Measurements from ENCODE around the gene BLOC1S5. TPM values are rescaled to one million over a fixed set of nuclear protein-coding genes. Genes with fewer than 3 reads are reported as not detected.

BLOC1S5 gene
- total and polyA plus RNA-seq, 2 of the 13 experiments (the other 11 are each of a cell fraction or from before 2014, with no cell fraction given), result 10.5 to 41.5 TPM

DNA sequence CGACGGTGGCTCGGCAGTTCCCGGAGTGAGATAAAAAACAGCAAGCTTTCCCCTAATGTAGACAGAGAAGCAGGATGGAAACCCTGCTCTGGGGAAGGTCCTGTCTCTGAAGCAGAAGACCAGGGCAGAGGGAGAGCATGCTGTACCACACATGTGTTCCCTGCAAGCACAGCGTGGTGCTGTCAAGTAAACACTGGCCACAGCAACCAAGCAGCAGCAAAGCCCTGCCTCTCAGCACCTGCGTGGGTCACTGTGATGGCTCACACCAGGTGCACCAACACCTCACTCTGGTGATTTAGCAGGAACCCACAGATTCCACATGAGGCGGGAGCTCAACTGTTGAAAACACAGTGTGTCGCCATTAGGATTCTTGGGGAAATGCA lies 88.4 kb downstream of the BLOC1S5 start (continued):
- TF ChIP-seq, protein P1, sequence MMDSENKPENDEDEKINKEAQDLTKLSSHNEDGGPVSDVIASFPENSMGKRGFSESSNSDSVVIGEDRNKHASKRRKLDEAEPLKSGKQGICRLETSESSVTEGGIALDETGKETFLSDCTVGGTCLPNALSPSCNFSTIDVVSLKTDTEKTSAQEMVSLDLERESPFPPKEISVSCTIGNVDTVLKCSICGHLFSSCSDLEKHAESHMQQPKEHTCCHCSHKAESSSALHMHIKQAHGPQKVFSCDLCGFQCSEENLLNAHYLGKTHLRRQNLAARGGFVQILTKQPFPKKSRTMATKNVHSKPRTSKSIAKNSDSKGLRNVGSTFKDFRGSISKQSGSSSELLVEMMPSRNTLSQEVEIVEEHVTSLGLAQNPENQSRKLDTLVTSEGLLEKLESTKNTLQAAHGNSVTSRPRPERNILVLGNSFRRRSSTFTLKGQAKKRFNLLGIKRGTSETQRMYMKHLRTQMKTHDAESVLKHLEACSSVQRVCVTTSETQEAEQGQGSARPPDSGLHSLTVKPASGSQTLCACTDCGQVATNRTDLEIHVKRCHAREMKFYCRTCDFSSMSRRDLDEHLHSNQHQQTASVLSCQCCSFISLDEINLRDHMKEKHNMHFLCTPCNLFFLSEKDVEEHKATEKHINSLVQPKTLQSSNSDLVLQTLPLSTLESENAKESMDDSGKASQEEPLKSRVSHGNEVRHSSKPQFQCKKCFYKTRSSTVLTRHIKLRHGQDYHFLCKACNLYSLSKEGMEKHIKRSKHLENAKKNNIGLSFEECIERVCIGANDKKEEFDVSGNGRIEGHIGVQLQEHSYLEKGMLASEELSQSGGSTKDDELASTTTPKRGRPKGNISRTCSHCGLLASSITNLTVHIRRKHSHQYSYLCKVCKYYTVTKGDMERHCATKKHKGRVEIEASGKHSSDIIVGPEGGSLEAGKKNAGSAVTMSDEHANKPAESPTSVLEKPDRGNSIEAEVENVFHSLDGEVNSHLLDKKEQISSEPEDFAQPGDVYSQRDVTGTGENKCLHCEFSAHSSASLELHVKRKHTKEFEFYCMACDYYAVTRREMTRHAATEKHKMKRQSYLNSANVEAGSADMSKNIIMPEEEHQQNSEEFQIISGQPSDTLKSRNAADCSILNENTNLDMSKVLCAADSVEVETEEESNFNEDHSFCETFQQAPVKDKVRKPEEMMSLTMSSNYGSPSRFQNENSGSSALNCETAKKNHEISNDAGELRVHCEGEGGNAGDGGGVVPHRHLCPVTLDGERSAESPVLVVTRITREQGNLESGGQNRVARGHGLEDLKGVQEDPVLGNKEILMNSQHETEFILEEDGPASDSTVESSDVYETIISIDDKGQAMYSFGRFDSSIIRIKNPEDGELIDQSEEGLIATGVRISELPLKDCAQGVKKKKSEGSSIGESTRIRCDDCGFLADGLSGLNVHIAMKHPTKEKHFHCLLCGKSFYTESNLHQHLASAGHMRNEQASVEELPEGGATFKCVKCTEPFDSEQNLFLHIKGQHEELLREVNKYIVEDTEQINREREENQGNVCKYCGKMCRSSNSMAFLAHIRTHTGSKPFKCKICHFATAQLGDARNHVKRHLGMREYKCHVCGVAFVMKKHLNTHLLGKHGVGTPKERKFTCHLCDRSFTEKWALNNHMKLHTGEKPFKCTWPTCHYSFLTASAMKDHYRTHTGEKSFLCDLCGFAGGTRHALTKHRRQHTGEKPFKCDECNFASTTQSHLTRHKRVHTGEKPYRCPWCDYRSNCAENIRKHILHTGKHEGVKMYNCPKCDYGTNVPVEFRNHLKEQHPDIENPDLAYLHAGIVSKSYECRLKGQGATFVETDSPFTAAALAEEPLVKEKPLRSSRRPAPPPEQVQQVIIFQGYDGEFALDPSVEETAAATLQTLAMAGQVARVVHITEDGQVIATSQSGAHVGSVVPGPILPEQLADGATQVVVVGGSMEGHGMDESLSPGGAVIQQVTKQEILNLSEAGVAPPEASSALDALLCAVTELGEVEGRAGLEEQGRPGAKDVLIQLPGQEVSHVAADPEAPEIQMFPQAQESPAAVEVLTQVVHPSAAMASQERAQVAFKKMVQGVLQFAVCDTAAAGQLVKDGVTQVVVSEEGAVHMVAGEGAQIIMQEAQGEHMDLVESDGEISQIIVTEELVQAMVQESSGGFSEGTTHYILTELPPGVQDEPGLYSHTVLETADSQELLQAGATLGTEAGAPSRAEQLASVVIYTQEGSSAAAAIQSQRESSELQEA (CRISPR knock-in tag; IDR thresholded peaks at IDR 0.05; ENCODE audit: not compliant biosample characterization), result no peak
- TF ChIP-seq, protein P2, sequence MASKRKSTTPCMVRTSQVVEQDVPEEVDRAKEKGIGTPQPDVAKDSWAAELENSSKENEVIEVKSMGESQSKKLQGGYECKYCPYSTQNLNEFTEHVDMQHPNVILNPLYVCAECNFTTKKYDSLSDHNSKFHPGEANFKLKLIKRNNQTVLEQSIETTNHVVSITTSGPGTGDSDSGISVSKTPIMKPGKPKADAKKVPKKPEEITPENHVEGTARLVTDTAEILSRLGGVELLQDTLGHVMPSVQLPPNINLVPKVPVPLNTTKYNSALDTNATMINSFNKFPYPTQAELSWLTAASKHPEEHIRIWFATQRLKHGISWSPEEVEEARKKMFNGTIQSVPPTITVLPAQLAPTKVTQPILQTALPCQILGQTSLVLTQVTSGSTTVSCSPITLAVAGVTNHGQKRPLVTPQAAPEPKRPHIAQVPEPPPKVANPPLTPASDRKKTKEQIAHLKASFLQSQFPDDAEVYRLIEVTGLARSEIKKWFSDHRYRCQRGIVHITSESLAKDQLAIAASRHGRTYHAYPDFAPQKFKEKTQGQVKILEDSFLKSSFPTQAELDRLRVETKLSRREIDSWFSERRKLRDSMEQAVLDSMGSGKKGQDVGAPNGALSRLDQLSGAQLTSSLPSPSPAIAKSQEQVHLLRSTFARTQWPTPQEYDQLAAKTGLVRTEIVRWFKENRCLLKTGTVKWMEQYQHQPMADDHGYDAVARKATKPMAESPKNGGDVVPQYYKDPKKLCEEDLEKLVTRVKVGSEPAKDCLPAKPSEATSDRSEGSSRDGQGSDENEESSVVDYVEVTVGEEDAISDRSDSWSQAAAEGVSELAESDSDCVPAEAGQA (IDR thresholded peaks at IDR 0.05; ENCODE audit: low read depth), result 0 out of 2 replicates have a peak, but pooled peaks have one; percentile 9
- TF ChIP-seq, protein P2 (CRISPR knock-in tag; IDR thresholded peaks at IDR 0.05; ENCODE audit: borderline replicate concordance), result no peak
- TF ChIP-seq ZNF33B (CRISPR knock-in tag; IDR thresholded peaks at IDR 0.05), result no peak
- TF ChIP-seq ZNF83 (CRISPR knock-in tag; IDR thresholded peaks at IDR 0.05; ENCODE audit: borderline replicate concordance), result peak; percentile 82; the same call in 1 of the 2 replicates
- no peak for TF ChIP-seq DMAP1 (CRISPR knock-in tag; IDR thresholded peaks at IDR 0.05)
- no peak for TF ChIP-seq MAFK (conservative IDR thresholded peaks at IDR 0.05 in 1 of 2, IDR thresholded peaks at IDR 0.05 in 1 of 2; ENCODE audit: low read length in 2 of 2)
- 0 out of 2 replicates have a peak, but pooled peaks have one; percentile 22 for TF ChIP-seq ZFP1 (CRISPR knock-in tag; IDR thresholded peaks at IDR 0.05)
- no peak for TF ChIP-seq RXRA (CRISPR knock-in tag; IDR thresholded peaks at IDR 0.05)
- TF ChIP-seq ZUFSP (CRISPR knock-in tag; IDR thresholded peaks at IDR 0.05; ENCODE audit: borderline replicate concordance), result no peak
- TF ChIP-seq ZNF558 (CRISPR knock-in tag; IDR thresholded peaks at IDR 0.05; ENCODE audit: borderline replicate concordance), result no peak
- TF ChIP-seq RCOR2 (CRISPR knock-in tag; IDR thresholded peaks at IDR 0.05), result no peak
- TF ChIP-seq ARHGAP35 (CRISPR knock-in tag; IDR thresholded peaks at IDR 0.05; ENCODE audit: borderline replicate concordance), result 0 out of 2 replicates have a peak, but pooled peaks have one; percentile 29
